DND-41 (cell line): ENCODE results near the gene MXD3.

Source experiments
- ATAC-seq: fragments of 200-7000 bp; cut with Tn5 transposase; 3 replicates; pipeline ENCODE4 v1.9.1; 2021; ENCODE audit warnings: low read depth; ENCODE audit not compliant: insufficient read depth
- DNase-seq: peaks from one replicate; pipeline ENCODE4 v3.0.0-alpha.2; 2020
- H2AFZ ChIP-seq: 2 replicates; pipeline ENCODE4 v1.6.0; 2012; ENCODE audit warnings: low read depth, low read length
- H3K27ac ChIP-seq: 2 replicates; pipeline ENCODE4 v1.5.1; 2012; ENCODE audit warnings: low read length, inconsistent platforms
- H3K27me3 ChIP-seq: fragments of 200-600 bp; sonication (generic); 2 replicates; pipeline ENCODE4 v1.6.0; 2012; ENCODE audit warnings: low read length, mild to moderate bottlenecking, inconsistent platforms; ENCODE audit not compliant: insufficient read depth, poor library complexity
- H3K36me3 ChIP-seq: 2 replicates; pipeline ENCODE4 v1.5.1; 2012; ENCODE audit warnings: low read length, inconsistent platforms; ENCODE audit not compliant: insufficient read depth
- H3K4me1 ChIP-seq: 2 replicates; pipeline ENCODE4 v1.5.1; 2012; ENCODE audit warnings: mild to moderate bottlenecking, low read length; ENCODE audit not compliant: insufficient read depth
- H3K4me2 ChIP-seq: 2 replicates; pipeline ENCODE4 v1.6.0; 2012; ENCODE audit warnings: mild to moderate bottlenecking, moderate library complexity, low read length, inconsistent platforms; ENCODE audit not compliant: insufficient read depth
- H3K4me3 ChIP-seq, 2 experiments: fragments of 200-600 bp in 1 of 2; shearing (Covaris generic) in 1 of 2; 2 replicates each; pipeline ENCODE4 v1.5.1; 2012 to 2016; ENCODE audit warnings: inconsistent platforms in 2 of 2, low read length in 2 of 2, mild to moderate bottlenecking in 2 of 2, low read depth in 1 of 2, moderate library complexity in 1 of 2
- H3K79me2 ChIP-seq: 2 replicates; pipeline ENCODE4 v1.6.0; 2012; ENCODE audit warnings: low read length, inconsistent platforms; ENCODE audit not compliant: insufficient read depth
- H3K9ac ChIP-seq: 2 replicates; pipeline ENCODE4 v1.6.0; 2012; ENCODE audit warnings: low read depth, mild to moderate bottlenecking, inconsistent platforms, low read length, moderate library complexity
- H3K9me3 ChIP-seq: 2 replicates; pipeline ENCODE4 v1.5.1; 2012; ENCODE audit warnings: low read length, moderate library complexity, mild to moderate bottlenecking, inconsistent platforms; ENCODE audit not compliant: insufficient read depth, severe bottlenecking
- H4K20me1 ChIP-seq: 2 replicates; pipeline ENCODE4 v1.6.0; 2012; ENCODE audit warnings: low read length; ENCODE audit not compliant: insufficient read depth
- CTCF ChIP-seq: IDR thresholded peaks from 2 replicates; pipeline ENCODE4 v1.5.1; 2012; ENCODE audit warnings: borderline replicate concordance, low read length, moderate library complexity, mild to moderate bottlenecking; ENCODE audit not compliant: poor library complexity, severe bottlenecking; ENCODE audit errors: extremely low read depth
- EZH2 ChIP-seq: IDR thresholded peaks from 3 replicates; pipeline ENCODE4 v1.6.1; 2012; ENCODE audit warnings: borderline replicate concordance, low read depth, mild to moderate bottlenecking, moderate library complexity, low read length, inconsistent platforms; ENCODE audit not compliant: severe bottlenecking

The MXD3 gene

GRCh38 chr5:177330991-177331842 lies 19.5 kb upstream of the MXD3 start:
- H3K9me3 ChIP-seq: no peaks in the 10 kb centered on the region
- no peaks in the 10 kb centered on the region for H3K4me1 ChIP-seq

GRCh38 chr5:177329883-177330282 lies 18.2 kb upstream of the MXD3 start:
- no peak overlapping the region for H3K27ac ChIP-seq
- H4K20me1 ChIP-seq: peaks cover 18% of the 10 kb centered on the region; the same call in 1 of the 2 replicates
- no peak for ATAC-seq
- no peak overlapping the region for H2AFZ ChIP-seq
- H3K9me3 ChIP-seq: no peaks in the 10 kb centered on the region
- DNase-seq: no peak
- no peak overlapping the region for H3K4me3 ChIP-seq
- peaks cover 48% of the 10 kb centered on the region for H3K36me3 ChIP-seq
- no peak overlapping the region for H3K9ac ChIP-seq
- H3K4me1 ChIP-seq: no peaks in the 10 kb centered on the region
- TF ChIP-seq CTCF: no peak
- no peak for TF ChIP-seq EZH2
- no peaks in the 10 kb centered on the region for H3K27me3 ChIP-seq
- no peaks in the 10 kb centered on the region for H3K79me2 ChIP-seq
- no peak overlapping the region for H3K4me2 ChIP-seq

More at GRCh38 chr5:177330991-177331842, 19.5 kb upstream of the MXD3 start:
- Histone ChIP-seq H3K9ac (no peak overlapping the region), H3K36me3 (peaks cover 61% of the 10 kb centered on the region), H3K4me3 (no peak overlapping the region), H3K27me3 (no peaks in the 10 kb centered on the region), H3K27ac (no peak overlapping the region), H3K79me2 (no peaks in the 10 kb centered on the region), H3K4me2 (no peak overlapping the region), H2AFZ (no peak overlapping the region), H4K20me1 (peaks cover 20% of the 10 kb centered on the region; the same call in 1 of the 2 replicates)
- TF ChIP-seq CTCF (no peak), EZH2 (no peak)
- DNase-seq (no peak), ATAC-seq (no peak)

- no peak overlapping the region for H3K4me2 ChIP-seq
- no peak overlapping the region for H3K9ac ChIP-seq
- H3K27ac ChIP-seq: no peak overlapping the region
- H4K20me1 ChIP-seq: peaks cover 13% of the 10 kb centered on the region; the same call in 1 of the 2 replicates
- no peak for TF ChIP-seq EZH2
- TF ChIP-seq CTCF: no peak
- H3K79me2 ChIP-seq: no peaks in the 10 kb centered on the region
- ATAC-seq (no peak), DNase-seq (no peak)
- no peak overlapping the region for H2AFZ ChIP-seq
- no peak overlapping the region for H3K4me3 ChIP-seq
- no peaks in the 10 kb centered on the region for H3K4me1 ChIP-seq
- peaks cover 36% of the 10 kb centered on the region for H3K36me3 ChIP-seq
- H3K9me3 ChIP-seq: no peaks in the 10 kb centered on the region
- H3K27me3 ChIP-seq: no peaks in the 10 kb centered on the region
Measured at GRCh38 chr5:177328545-177329231, 17.0 kb upstream of the MXD3 start.
